ENCODE measurements around the gene TCP10L.
"Not testable (repeated sequence)": the region's sequence is repeated elsewhere in the genome, so short reads cannot be mapped to it uniquely, and the experiment has no call there.

Gene TCP10L

GRCh38 chr21:32549440-32549839 lies 35.9 kb downstream of the TCP10L start:
- no peak for DNase-seq

- DNase-seq: no peak
Measured at GRCh38 chr21:32548978-32549377, 36.3 kb downstream of the TCP10L start.

DNA sequence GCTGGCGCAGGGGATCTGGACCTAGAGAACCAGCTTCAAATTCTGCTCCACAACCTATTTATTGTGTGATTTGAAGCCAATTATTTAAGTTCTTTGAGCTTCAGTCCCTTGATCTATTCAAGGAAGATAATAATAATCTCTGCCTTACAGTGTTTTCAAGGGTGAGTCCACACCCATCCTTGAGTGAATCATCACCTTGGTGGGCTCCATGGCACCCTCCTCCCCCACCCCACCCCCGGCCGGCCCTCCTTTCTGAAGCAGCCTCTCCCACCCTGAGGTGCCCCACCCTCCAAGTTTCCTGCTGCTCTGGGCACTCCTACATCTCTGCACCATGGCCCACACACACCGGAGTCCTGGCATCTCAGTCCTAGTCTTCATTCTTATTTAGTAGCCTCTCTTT lies 38.3 kb downstream of the TCP10L start:
- no peak for DNase-seq

- DNase-seq: no peak
Measured at GRCh38 chr21:32545948-32546441, 39.3 kb downstream of the TCP10L start.

DNA sequence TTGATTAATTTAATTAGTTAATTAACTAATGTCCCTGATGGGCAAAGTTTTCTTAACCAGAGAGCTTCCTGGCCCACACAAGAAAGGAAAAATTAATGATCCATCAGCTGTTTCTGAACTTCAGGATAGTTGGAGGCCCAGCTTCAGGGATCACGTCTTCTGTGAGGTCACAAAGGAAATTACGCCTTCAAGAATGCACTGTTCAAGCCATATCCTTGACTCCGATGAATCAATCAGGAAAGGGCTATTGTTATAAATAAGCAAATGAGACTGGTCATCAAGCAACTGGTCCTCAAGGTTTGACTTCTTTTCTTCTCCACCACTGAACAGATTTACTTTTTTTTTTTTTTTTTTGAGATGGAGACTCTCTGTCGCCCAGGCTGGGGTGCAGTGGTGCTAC lies 40.6 kb downstream of the TCP10L start:
- no peak for DNase-seq

DNA sequence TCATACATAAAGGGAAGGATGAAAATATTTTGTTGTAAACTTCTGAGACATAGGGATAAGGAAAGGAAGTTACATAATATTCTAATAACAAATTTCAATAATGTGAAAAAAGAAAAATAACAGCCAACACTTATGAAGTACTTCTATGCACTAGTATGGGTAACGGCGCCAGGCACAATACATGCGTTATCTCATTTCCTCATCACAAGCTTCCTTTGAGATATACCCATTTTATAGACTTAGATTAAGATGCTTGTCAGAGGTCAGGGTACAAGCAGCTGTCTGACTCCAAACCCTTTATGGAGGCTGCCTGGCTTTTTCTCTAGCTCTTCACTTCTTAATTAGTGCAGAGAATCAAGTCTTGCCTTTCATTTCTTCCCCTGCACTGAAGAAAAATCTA lies 41.3 kb downstream of the TCP10L start:
- no peak for DNase-seq

- DNase-seq: not testable (repeated sequence)
Measured at GRCh38 chr21:32543056-32543455, 42.3 kb downstream of the TCP10L start.

DNA sequence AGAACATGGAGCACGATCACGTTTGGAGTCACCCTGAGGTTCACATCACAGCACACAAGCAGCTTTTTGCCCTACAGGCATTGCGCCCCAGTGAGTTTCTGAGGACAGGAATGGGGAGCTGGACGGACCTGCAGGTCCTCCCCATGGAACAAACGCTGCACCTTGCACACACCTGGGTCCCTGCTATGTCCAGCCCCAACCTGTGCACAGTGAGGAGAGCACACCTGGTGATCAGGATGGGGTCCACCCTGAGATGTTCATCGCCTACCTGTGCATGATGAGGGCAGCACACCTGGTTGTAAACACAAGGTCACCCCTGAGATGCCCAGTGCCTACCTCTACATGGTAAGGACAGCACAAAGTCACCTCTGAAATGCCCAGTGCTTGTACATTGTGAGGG lies 45.9 kb downstream of the TCP10L start:
- DNase-seq: no peak

DNA sequence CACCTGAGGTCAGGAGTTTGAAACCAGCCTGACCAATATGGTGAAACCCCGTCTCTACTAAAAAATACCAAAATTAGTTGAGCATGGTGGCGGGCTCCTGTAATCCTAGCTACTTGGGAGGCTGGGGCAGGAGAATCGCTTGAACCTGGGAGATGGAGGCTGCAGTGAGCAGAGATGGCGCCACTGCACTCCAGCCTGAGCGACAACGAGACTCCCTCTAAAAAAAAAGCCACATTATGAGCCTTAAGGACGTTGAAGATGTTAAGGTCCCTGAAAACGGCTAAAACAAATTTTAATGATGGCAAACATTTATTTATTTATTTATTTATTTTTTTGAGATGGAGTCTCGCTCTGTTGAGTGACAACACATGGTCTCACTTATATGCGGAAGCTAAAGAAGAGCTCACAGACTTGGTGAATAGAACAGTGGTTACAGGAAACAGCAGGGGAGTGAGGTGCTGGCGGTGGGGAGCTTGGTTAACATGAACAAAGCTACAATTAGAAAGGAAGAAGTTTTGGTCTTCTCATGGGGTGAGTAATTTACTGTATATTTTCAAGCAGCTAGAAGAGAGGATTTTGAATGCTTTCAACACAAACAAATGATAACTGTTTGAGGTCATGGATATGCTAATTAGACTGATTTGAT lies 47.1 kb downstream of the TCP10L start:
- no peak for DNase-seq

- DNase-seq: no peak
Measured at GRCh38 chr21:32537569-32537881, 47.8 kb downstream of the TCP10L start.

- DNase-seq: no peak
Measured at GRCh38 chr21:32535612-32536011, 49.7 kb downstream of the TCP10L start.

GRCh38 chr21:32534113-32534512 lies 51.2 kb downstream of the TCP10L start:
- no peak for DNase-seq

DNA sequence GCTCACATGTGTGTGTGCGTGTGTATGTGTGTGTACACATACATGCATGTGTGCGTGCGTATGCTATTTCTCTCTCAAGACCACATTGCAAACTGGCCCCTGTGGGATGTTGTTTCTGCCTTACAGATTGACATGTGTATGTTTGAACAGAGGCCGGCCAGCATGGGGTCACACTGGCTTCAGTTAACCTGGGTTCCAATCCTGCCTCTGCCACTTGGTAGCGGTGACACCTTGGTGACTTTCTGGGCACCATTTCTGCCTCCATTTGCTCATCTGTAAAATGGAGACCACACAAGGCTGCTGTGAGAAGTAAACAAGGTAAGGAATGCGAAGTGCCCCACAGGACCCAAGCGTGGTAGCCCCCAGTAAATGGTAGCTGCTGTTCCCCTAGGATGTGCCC lies 51.7 kb downstream of the TCP10L start:
- no peak for DNase-seq

GRCh38 chr21:32533053-32533452 lies 52.3 kb downstream of the TCP10L start:
- no peak for DNase-seq

DNA sequence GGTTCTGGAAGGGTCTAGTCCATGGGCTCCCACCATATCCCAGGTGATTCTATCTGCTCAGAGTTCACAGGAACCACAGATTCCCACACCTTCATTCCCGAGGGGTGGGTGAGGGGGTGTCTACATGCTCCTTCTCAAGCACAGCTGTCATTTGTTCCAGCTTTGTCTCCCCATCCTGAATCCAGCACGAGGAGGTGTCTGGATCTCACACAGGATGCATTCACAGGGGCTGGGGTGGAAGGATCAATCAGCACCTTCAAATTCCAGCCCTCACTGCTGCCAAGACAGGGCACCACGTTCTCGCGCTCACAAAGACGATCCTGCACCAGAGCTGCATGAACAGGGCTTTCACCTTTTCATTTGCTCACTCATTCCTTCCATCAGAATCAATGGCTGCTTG lies 52.7 kb downstream of the TCP10L start:
- no peak for DNase-seq

DNA sequence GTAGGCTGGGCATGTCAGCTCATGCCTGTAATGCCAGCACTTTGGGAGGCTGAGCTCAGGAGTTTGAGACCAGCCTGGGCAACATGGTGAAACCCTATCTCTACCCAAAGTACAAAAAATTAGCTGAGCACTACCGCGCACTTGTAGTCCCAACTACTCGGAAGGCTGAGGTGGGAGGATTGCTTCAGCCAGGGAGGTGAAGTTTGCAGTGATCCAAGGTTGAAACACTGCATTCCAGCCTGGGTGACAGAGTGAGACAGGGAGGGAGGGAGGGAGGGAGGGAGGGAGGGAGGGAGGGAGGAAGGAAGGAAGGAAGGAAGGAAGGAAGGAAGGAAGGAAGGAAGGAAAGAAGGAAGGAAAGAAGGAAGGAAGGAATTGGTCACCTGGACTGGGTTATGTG lies 53.8 kb downstream of the TCP10L start:
- DNase-seq: not testable (repeated sequence)

- DNase-seq: not testable (repeated sequence)
Measured at GRCh38 chr21:32530809-32531208, 54.5 kb downstream of the TCP10L start.

DNA sequence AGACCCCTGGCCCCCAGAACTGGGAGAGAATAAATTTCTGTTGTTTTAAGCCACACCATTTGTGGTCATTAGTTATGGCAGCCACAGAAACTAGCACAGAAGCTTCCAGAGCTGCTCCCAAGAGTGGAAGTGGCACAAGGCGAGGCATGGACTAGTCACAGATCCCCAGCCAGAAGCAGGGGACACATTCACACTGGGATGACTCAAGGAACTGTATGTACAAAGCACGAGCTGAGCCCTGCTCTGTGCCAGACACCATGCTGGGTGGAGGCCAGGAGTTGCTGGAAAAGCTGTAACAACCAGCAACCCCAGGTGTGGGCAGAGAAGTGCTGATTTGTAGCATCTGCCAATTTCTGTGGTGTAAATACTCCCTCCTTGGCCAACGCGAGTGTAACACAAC lies 55.6 kb downstream of the TCP10L start:
- no peak for DNase-seq

DNA sequence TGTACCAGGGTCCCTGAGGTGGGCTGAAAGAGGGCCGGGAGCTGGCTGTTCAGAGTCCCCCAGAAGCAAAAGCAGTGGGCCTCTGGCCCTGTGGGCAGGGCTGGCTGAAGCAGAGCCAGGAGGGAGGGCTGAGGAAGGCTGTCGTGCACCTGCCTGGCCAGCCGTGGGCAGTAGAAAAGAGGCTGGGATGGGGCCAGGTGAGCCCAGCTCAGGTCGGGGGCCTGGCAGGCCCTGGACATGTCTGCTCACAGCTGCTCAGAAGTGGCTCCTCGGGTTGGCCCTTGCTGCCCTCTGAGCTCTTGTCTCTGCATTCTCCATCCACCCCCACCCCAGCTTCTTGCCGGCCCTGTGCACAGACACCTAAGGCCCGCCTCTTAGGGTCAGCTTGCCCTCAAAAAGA lies 60.0 kb downstream of the TCP10L start:
- DNase-seq: no peak

- no peak for DNase-seq
Measured at GRCh38 chr21:32523988-32524719, 61.2 kb downstream of the TCP10L start.

All from activated gamma-delta T cell (primary cell).